ENCODE results near the gene DLGAP1. TPM values are rescaled to one million over a fixed set of nuclear protein-coding genes. Genes with fewer than 3 reads are reported as not detected.
A peak's percentile ranks its signal among the peaks of the same experiment; 100 is the strongest.

DLGAP1 gene
- total and polyA plus RNA-seq, 10 of the 15 experiments (the other 5 are each of a cell fraction or from before 2014, with no cell fraction given) = 0.23 to 27.6 (median 1.9) TPM

DNA sequence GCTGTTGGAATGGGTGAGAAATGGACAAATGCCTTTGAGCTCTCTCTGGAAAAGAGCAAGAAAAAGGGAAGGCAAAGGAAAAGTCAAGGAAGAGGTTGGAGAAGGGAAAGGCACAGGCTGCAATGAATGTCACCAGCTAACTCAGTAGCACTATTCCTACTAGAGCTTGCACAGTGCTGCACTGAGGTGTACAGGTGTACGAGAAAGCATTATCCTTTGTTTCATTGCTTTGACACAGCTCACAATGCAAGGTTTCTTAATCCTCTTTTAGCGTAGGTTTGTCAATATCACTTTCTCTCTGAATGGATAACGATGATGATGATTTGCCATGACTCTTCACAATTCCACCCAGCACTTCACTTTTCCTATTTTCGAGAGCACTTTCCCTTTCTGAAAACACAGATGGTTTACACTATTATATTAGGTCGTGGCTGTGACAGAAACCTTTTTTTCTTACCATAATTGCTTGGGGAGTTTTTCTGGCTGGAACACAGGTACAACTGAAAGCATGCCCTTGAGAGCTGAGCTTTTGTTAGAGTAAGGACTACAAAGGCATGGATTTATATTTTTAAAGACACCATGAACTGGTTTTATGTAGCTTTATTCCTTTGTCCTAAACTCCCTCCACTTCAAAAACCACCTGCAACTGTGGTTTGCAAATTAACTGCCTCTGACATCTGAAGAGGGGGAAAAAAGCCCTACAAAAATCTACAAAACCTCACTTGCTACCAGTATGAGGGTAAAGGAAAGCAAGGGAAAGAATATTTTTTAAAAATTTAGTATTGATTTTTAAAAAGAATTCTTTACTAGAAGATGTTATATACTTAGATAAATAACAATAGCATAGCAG lies 739.7 kb downstream of the DLGAP1 start (continued):
- TF ChIP-seq SPI1 (IDR thresholded peaks at IDR 0.05; ENCODE audit: borderline replicate concordance, insufficient read depth, low read depth, low read length) (no peak), RBBP5 (conservative IDR thresholded peaks at IDR 0.05) (no peak), IKZF1 (conservative IDR thresholded peaks at IDR 0.05) (peak; percentile 58), MXI1 (IDR thresholded peaks at IDR 0.05; ENCODE audit: low read depth, low read length) (no peak), NR2C2 (IDR thresholded peaks at IDR 0.05; ENCODE audit: borderline replicate concordance, control insufficient read depth, insufficient read length, low read depth) (no peak), MTA3 (IDR thresholded peaks at IDR 0.05; ENCODE audit: borderline replicate concordance, low read length) (no peak), SMC3 (IDR thresholded peaks at IDR 0.05; ENCODE audit: borderline replicate concordance, low read length) (no peak), POLR2A (IDR thresholded peaks at IDR 0.05; ENCODE audit: low read depth, low read length) (no peak), NBN (IDR thresholded peaks at IDR 0.05) (peak; percentile 46; the same call in 1 of the 2 replicates), EZH2 (IDR thresholded peaks at IDR 0.05; ENCODE audit: borderline replicate concordance, control insufficient read depth, low read depth, low read length) (no peak), MTA2 (IDR thresholded peaks at IDR 0.05; ENCODE audit: low read depth) (peak; percentile 69), ESRRA (IDR thresholded peaks at IDR 0.05; ENCODE audit: low read length) (no peak), ZNF384 (IDR thresholded peaks at IDR 0.05; ENCODE audit: borderline replicate concordance, low read depth, low read length) (0 out of 2 replicates have a peak, but pooled peaks have one; percentile 12), ZZZ3 (IDR thresholded peaks at IDR 0.05; ENCODE audit: control insufficient read depth, insufficient read length, low read depth) (no peak), KDM1A (IDR thresholded peaks at IDR 0.05; ENCODE audit: borderline replicate concordance) (no peak), HDAC6 (IDR thresholded peaks at IDR 0.05; ENCODE audit: unreplicated experiment) (no peak), POLR2AphosphoS5 (IDR thresholded peaks at IDR 0.05; ENCODE audit: low read length) (no peak)
- TF ChIP-seq, protein P1, sequence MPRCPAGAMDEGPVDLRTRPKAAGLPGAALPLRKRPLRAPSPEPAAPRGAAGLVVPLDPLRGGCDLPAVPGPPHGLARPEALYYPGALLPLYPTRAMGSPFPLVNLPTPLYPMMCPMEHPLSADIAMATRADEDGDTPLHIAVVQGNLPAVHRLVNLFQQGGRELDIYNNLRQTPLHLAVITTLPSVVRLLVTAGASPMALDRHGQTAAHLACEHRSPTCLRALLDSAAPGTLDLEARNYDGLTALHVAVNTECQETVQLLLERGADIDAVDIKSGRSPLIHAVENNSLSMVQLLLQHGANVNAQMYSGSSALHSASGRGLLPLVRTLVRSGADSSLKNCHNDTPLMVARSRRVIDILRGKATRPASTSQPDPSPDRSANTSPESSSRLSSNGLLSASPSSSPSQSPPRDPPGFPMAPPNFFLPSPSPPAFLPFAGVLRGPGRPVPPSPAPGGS (IDR thresholded peaks at IDR 0.05; ENCODE audit: borderline replicate concordance, insufficient read depth, low read depth, low read length, poor library complexity, severe bottlenecking) = no peak
- TF ChIP-seq, protein P2, sequence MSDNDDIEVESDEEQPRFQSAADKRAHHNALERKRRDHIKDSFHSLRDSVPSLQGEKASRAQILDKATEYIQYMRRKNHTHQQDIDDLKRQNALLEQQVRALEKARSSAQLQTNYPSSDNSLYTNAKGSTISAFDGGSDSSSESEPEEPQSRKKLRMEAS (IDR thresholded peaks at IDR 0.05; ENCODE audit: low read depth, low read length) = no peak
- TF ChIP-seq, protein P3, sequence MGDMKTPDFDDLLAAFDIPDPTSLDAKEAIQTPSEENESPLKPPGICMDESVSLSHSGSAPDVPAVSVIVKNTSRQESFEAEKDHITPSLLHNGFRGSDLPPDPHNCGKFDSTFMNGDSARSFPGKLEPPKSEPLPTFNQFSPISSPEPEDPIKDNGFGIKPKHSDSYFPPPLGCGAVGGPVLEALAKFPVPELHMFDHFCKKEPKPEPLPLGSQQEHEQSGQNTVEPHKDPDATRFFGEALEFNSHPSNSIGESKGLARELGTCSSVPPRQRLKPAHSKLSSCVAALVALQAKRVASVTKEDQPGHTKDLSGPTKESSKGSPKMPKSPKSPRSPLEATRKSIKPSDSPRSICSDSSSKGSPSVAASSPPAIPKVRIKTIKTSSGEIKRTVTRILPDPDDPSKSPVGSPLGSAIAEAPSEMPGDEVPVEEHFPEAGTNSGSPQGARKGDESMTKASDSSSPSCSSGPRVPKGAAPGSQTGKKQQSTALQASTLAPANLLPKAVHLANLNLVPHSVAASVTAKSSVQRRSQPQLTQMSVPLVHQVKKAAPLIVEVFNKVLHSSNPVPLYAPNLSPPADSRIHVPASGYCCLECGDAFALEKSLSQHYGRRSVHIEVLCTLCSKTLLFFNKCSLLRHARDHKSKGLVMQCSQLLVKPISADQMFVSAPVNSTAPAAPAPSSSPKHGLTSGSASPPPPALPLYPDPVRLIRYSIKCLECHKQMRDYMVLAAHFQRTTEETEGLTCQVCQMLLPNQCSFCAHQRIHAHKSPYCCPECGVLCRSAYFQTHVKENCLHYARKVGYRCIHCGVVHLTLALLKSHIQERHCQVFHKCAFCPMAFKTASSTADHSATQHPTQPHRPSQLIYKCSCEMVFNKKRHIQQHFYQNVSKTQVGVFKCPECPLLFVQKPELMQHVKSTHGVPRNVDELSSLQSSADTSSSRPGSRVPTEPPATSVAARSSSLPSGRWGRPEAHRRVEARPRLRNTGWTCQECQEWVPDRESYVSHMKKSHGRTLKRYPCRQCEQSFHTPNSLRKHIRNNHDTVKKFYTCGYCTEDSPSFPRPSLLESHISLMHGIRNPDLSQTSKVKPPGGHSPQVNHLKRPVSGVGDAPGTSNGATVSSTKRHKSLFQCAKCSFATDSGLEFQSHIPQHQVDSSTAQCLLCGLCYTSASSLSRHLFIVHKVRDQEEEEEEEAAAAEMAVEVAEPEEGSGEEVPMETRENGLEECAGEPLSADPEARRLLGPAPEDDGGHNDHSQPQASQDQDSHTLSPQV (IDR thresholded peaks at IDR 0.05) = no peak
- TF ChIP-seq, protein P4, sequence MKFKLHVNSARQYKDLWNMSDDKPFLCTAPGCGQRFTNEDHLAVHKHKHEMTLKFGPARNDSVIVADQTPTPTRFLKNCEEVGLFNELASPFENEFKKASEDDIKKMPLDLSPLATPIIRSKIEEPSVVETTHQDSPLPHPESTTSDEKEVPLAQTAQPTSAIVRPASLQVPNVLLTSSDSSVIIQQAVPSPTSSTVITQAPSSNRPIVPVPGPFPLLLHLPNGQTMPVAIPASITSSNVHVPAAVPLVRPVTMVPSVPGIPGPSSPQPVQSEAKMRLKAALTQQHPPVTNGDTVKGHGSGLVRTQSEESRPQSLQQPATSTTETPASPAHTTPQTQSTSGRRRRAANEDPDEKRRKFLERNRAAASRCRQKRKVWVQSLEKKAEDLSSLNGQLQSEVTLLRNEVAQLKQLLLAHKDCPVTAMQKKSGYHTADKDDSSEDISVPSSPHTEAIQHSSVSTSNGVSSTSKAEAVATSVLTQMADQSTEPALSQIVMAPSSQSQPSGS (IDR thresholded peaks at IDR 0.05; ENCODE audit: low read length) = no peak
